Myometrial cell (primary cell): ENCODE results near the gene PLAAT4. TPM values are rescaled to one million over a fixed set of nuclear protein-coding genes. Genes with fewer than 3 reads are reported as not detected.

Experiments used
- total RNA-seq: library from RNA; depleted of rRNA; stranded (reverse); fragments of >200 nt; gene quantifications from 2 replicates; pipeline ENCODE4 v1.2.3, GENCODE V29; 2015

PLAAT4 gene
- 29.1 and 43.8 TPM in 2 replicates for total RNA-seq

GRCh38 chr11:63536669-63537292 lies at the start of gene PLAAT4:
PLAAT4 (plus strand) TSS chr11:63536808; CDS start chr11:63536869, 61 bp downstream.

GRCh38 chr11:63490551-63491239 lies 45.9 kb upstream of the PLAAT4 start, which contains the start of gene PLAAT5:
PLAAT5 (minus strand) TSS chr11:63491167; CDS start chr11:63491034, 133 bp downstream.

GRCh38 chr11:63505857-63506528 lies 30.6 kb upstream of the PLAAT4 start, which contains the start of gene LGALS12:
LGALS12 (plus strand) TSS chr11:63506084; CDS start chr11:63506459, 375 bp downstream.

GRCh38 chr11:63563201-63564055 lies 26.8 kb downstream of the PLAAT4 start, which contains the start of gene PLAAT2:
PLAAT2 (minus strand) TSS chr11:63563379; CDS start chr11:63563324, 55 bp downstream.

Other genes with a start within 250 kb of the PLAAT4 start
- gene SLC22A9, start 167.0 kb upstream of the PLAAT4 start, total RNA-seq: not detected in 2 replicates
- gene PLAAT5, start 45.6 kb upstream of the PLAAT4 start, total RNA-seq: not detected in 2 replicates
- gene LGALS12, start 30.7 kb upstream of the PLAAT4 start, total RNA-seq: not detected in 2 replicates
- not detected in 2 replicates for gene PLAAT2, start 26.6 kb downstream of the PLAAT4 start, total RNA-seq
- 6.6 and 12.2 TPM in 2 replicates for gene PLAAT3, start 77.6 kb downstream of the PLAAT4 start, total RNA-seq
- gene ATL3, start 134.6 kb downstream of the PLAAT4 start, total RNA-seq: 84.5 and 94.5 TPM in 2 replicates
- 85.1 and 103 TPM in 2 replicates for gene RTN3, start 144.7 kb downstream of the PLAAT4 start, total RNA-seq
- 12.1 and 13.3 TPM in 2 replicates for gene ZFTA, start 232.0 kb downstream of the PLAAT4 start, total RNA-seq